HG03565 (cell line): ENCODE results near the gene OSM.

ENCODE experiments used
- ATAC-seq: cut with Tn5 transposase; IDR thresholded peaks from one replicate; pipeline ENCODE4 v1.9.1; 2021; ENCODE audit warnings: mild to moderate bottlenecking, moderate library complexity; ENCODE audit not compliant: unreplicated experiment

Gene OSM

DNA sequence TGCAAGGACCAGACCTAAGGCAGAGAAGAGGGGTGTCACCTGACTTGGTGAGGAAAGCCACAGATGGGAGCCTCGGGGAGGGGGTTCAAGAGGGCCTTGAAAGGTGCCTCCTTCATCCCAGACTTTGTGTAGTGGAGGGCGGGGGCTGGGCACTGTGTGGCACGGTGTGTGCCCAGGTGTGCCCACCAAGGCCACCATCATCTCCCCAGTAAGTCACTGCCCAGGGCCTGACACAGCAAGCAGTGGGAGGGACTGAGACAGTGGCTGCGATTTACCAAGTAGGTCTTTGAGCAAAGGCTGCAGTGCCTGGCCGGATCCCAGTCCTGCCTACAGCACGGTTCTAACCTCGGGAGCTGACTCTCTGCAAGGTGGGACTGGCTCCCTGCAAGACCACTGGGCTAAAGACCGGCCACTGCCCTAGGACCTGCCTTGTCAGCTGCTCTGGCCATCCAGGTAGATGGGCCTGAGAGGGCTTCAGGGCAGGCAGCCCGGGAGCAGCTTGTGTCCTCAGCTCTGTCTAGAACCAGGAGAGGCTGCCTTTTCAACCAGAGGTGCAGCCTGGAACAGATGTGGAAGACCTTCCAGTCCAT, 1.4 kb downstream of the OSM start:
- ATAC-seq = no peak

DNA sequence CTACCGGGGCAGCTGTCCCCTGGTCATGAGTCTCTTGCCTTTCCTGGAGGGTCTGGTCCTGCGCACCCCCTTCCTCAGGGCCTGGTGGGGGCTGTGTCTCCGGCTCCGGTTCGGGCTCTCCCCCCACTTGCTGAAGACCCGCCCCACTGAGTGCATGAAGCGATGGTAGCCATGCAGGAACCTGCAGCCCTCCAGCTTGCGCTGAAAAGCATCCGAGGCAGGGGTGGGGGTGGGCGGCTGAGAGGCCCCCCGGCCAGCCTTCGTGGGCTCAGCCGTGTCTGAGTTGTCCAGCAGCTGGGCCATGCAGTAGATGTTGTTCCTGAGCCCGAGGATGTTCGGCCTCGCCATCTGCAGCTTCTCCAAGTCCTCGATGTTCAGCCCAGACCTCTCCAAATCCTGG, 2.8 kb downstream of the OSM start:
- no peak for ATAC-seq

DNA sequence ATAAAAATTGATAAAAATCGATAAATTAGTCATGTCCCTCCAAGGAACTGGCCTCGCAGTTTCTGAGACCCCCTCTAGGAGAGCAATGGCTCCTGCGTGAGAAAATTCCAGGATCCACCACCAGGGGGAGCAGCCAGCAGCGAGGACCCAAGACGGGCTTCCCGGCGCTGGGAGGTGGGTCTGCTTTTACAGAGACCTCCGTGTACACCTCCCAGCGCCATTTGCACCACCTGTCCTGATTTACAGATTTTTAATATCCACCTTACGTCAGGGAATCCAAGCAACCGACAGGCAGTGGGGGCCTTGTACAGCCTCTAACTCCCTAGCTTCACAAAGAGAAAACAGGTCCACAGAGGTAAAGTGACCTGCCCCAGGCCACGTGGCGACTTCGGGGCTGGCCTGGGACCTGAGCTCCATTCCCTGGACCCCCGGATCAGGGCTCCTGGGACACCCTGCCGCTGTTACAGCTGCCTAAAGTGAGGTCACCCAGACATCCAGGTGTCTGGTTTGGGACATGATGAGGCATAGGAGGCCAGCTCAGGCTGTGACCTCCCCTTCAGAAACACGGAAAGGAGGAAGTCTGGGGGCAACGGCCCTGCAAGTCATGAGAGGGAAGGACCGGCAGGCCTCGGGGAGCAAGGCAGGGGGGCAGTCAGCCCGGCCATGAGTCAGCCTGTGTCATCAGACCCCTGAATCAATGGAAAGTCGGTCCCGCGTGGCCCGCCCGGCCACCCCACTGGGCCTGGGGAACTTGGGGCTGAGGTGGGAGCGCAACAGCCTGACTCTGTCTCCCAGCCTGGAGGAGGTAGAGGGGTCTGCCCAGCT, 3.5 kb downstream of the OSM start:
- ATAC-seq = no peak

DNA sequence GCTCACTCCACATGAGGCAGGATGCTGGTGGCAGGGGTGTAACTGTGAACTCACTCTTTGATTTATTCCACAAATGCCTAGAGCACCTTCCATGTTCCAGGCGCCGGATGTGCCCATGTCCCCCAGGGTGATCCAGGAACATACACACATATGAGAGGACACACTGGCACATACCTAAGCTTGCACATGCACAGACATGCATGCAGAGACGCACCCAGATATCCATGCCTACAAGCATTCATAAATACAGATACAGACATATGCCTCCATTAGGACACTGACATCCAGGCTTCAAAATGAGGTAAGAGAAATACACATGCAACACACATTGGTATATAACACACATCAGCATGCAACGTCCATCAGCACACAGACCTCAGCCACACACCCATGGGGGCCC, 4.5 kb downstream of the OSM start:
- ATAC-seq = no peak

DNA sequence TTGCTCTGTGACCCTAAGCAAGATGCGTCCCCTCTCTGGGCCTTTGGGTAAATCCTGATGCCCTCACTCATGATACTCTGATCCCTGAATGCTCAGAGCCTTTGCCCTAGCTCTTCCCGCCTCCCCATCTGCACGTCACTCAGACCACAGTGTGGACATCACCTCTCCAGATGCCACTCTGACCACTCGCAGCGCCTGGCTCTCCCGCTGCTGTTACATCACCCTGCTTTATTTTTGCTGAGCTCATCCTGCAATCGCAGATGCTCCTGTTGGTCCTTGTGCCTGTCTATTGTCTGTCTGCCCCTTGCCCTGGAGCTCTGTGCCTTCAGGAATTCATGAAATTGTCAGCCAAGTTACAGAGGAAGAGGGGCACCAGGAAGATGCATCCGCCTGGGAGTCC, 5.5 kb downstream of the OSM start:
- ATAC-seq = no peak

DNA sequence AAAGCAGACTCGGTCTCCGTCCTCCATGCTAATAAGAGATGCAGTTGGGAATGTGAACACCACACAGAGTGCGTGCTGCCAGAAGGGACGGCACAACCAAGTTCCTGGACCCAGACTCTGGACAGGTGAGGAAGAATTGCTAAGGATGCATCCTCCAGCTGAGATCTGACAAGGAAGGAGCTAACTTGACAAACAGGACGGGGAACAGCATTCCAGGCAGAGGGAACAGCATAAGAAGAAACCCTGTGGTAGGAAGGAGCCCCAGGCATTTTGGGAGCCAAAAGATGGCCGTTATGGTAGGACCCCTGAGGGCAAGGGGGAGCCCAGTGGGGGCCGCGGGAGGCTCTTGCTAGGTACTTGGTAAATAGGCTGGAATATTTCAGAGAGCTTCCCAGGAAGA, 6.0 kb downstream of the OSM start:
- ATAC-seq = no peak

DNA sequence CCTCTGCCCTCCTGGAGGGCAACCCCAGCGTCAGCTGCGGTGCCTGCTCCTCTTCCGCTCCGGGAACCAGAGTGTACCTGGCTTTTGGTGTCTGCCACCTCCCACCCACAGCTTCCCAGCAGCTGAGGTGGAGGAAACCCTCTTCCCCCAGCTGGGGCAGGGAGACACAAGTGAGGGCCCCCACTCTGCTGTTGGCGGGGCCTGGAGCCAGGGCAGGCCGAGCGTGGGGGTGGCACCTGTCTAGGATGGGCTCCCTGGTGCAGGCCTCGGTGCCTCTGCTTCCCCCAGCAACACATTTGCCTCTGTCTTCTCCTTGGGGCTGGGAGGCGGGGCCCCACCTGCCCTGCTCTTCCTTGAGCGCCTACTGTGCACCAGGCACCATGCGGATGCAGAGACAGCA, 6.4 kb downstream of the OSM start:
- ATAC-seq = no peak

DNA sequence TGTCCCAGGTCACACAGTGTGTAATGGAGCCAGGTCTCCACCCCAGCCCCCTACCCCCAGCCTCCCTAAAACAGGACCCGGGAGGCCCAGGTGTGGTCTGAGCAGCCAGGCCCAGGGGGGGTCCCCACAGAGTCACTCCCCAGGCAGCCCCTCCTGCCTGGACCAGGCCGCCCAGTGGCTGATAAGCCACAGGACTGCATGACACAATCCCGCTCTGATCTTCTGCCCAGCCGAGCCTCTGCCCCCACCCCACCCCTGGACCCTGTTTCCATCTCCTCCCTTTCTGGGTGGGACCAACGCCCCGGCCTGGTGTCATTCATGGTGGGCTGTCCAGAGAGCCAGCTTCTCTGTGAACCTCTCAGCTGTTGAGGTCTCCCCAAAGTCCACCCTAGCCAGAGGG, 12.3 kb downstream of the OSM start:
- ATAC-seq = no peak

DNA sequence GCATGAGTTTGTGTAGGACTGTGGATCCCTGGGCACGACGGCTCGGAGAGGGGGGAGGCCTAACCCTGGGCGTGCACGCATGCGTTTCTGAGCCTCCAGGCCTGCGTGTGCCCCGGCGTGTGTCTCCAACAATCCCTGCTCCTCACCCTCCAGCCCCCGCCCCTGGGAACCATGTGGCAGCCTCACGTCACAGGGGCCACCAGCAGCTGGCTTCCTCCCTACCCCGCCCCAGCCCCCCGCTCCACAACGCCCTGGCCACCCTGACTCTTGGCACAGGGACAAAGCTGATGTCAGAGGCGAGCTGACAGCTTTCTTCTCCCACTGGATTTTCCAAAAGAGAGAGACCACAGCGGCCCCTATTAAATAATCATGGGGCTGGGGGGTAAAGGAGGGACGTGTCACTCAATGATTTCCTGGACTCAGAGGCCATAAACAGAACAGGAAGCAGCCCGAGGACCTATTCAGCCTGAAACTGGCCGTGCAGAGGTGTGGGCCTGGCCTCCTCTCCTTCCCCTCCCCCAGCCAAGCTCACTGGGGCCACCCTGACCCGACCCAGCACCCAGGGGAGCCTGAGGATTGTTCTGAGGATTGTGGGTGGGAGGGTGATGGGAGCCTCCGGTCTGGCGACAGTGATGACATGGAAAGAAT, 13.3 kb downstream of the OSM start:
- no peak for ATAC-seq

DNA sequence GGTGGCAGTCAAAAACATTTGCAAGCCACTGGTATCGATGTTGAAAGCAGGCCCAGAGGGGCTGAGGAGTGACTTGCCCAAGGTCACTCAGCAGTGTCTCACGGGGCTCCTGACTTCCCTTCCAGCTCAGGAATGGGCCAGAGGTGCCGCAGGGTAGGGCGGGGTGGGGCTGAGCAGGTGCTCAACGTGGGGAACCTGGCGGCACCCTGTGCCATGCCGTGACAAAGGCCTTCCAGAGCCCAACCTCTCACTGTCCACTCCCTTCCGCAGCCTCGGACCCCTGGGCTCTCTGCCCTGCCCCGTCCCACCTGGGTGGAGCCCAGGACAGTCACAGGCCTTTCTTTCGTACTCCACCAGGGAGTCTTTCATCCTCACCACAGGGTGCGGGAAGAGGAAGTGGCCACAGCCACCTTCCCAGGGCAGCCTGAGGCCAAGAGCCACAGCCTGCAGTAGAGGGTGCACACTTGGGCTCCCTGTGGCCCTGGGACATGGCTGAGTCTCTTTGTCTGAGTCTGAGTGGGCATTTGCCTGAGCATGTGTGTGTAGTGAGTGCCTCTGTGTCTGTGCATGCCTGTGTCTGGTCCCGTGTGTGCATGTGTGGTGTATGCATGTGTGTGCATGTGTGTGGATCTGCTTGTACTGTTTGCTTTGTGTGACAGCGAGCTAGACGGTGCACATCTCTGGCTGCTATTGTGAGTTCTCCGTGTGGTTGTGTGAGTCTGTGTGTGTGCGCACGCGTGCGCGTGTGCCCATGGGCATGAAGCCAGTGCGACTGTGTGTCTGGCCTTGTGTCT, 14.0 kb downstream of the OSM start:
- ATAC-seq = no peak

DNA sequence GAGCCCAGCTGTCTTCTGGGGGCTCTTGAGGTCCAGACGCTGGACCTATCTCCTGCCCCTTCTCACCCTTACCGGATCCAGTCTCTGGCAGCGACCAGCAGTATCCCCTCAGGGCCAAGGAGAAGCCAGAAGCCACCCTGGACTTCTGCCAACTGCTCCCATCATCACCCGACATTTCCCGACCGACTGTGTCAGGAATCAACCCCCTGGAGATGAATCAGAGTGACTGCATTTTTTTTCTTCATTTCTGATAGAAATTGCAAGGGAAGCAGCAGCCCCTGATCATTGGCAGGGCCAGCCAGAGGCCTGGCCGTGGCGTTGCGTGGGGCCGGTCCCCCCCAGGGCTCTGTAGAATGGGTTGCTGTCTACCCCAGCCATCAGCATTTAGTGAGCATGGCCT, 14.9 kb downstream of the OSM start:
- no peak for ATAC-seq

DNA sequence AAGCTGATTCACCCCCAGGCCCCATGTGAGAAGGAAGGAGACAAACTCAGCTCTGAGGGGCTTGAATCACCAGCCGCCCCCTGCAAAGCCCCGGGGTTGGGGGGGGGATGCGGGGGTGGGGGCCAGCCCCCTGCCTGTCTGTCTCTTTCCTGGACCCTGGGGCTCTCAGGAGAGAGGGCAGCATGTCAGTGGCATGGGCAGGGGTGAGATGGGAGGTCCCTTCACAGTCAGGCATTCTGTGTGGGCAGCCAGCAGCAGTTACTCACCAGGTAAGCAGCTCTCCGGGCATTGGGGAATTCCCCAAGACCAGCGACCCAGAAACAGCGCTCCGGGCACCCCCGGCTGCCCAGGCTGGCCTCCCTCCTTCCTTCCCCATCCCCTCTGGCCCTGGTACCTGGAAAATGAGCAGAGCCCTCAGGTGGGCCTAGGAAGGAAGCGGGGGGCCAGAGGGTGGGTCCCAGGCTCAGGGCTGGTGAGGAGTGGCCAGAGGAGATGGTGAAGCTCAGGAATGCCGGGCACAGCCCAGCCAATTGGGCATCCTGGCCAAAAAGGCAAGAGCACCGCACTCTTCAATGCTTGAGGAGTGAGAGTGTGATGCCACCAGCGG, 15.9 kb downstream of the OSM start:
- no peak for ATAC-seq

DNA sequence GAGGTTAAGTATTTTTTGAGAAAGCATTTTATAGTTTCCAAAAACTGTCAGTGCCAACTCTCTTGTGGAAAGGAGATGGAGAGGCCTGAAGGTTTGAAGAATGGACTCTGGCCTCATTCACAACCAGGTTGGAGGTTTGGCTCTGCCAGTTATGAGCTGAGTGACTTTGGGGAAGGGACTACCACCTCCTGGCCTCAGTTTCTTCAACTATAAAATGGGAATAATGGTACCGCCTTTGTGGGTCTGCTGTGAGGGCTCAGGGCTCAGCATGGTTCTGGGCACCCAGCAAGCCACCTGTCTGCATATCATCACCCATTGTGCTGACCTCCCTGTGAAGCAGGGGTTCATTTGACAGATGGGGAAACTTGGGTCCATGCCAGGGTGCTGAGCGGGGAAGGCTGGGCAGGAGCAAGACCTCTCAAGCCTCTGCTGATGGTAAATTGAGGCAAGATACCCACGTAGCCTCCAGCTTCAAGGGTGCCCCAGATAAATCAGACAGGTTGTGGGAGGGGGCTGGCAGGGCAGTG, 16.5 kb downstream of the OSM start:
- ATAC-seq = no peak

DNA sequence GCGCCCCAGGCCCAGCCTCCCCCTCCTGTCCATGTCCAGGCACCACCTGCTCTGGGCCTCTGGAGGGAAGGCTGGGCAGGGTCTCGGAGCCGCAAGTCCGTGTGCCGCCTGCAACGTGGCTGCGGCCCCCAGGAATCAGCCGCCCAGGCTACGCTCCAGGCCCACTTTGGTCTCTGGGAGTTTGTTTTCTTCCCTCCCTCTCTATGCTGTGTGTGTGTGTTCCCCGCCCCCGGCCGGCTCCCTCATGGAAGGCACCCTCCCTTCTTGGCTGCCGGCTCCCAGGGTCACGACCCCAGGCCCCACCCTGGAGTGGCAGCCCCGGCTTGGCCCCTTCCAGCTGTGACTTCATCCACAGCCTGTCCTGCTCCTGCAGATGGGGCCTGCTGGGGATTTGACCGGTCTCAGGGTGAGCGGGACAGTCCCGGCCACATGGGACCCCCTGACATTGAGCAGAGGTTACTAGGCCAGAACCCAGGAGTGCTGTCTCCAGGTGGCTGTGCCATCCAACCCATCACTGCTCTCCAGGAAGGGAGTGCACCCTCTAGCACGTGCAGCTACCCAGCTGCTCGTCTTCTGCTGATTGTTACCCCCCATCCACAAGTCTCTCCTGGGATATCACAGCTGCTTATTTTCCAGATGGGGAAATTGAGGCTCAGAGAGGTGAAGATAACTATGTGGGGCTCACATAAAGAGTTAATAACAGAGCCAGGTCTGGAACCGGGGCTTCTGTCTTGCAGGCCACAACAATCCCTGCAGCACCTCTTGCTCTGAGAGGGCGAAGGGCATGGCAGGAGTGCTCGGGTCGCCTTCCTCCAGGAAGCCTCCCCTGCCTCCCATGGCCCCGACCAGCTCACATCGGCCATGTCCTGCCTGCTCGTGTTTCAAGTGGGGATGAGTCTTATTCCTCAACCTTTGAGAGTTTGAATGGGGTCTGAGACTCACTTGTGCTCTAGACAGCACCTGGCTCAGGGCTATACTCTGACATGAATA, 17.3 kb downstream of the OSM start:
- no peak for ATAC-seq

DNA sequence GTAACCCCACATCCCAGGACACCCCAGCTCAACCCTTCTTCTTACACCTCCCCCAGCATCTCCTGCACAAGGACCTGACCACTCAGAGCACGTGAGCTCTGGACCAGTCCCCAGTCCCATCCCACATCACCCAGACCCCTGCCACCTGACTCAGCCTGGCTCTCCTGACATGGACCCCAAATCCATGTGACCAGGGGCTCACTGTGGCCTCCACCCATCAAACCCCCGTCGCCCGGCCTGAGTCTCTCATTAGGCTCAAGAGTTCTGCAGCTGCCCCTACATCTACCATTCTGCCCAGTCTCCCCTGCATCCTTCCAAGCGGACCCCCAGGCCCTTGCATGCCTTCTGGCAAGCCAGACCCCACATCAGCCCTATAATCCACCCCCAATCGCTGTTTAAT, 18.2 kb downstream of the OSM start:
- ATAC-seq = no peak

DNA sequence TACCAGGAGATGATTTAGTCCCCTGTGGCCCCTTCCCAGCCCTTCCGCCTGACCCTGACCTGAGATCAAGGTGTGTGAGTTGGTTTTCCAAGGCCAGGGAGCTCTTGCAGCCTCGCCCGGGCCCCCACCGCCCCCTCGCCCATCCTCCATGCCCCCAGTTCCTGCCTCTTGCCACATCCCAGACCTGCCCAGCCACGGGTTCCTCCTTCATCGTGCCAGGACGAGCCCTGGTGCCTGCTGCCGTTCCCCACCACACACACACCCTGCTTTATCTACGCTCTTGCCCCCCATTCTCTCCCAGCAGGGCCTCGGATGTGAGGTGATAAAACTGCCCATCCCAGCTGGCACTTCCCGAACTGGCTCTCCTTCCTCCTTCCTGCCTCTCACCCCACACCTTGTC, 18.7 kb downstream of the OSM start:
- ATAC-seq = no peak

DNA sequence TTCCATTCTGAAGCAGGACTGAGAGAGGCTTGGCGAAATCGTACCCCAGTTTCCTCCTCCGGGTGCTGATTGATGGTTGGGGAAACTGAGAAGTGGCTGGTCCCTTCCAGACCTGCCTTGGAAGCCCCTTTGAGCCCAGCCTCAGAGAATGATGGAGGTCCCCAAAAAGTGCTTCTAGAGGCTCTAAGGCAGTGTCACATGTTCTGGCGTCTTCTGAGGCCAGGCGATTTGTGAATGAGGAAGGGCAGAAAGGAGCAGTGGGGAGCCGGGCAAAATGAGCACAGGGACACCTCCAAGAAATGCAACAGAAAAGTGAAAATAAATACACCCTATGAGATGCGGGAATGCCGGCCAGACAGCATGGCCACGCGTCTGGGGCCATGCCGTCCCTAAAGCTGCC, 19.1 kb downstream of the OSM start:
- no peak for ATAC-seq

DNA sequence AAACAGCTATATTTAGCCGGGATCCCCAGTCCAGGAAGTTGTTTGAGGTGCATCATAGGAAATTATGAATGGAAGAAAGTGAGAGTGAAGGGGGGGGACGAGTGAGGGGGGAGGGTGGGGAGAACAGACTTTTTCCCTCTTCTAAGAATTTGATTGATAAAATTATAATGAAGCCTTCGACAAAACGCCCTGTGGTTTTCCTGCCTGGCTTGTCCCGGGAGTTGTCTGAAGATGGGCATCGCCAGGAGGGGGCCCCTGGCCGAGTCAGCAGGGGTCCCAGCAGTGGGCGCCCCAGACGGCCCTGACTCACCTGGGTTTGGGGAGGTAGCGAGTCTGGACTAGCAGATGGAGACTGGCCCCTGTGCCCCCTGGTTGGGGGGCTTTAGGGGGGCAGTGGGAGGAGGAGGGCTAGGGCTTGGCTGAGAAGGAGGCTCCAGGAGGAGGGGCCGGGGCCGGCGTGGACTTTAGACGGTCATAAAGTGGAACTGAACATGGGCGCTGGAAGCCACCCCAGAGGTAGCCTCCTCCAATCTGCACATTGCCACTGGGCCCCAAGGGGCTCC, 19.8 kb downstream of the OSM start:
- no peak for ATAC-seq
